Inferior parietal cortex (tissue), 1 donor: Measurements from ENCODE around the gene ASTN2.

Experiments
- DNase-seq: peaks from one replicate; pipeline ENCODE4 v3.0.0-alpha.2; 2016; ENCODE audit errors: extremely low spot score

Gene ASTN2

GRCh38 chr9:117114768-117115167, 300.1 kb downstream of the ASTN2 start:
- DNase-seq = no peak

DNA sequence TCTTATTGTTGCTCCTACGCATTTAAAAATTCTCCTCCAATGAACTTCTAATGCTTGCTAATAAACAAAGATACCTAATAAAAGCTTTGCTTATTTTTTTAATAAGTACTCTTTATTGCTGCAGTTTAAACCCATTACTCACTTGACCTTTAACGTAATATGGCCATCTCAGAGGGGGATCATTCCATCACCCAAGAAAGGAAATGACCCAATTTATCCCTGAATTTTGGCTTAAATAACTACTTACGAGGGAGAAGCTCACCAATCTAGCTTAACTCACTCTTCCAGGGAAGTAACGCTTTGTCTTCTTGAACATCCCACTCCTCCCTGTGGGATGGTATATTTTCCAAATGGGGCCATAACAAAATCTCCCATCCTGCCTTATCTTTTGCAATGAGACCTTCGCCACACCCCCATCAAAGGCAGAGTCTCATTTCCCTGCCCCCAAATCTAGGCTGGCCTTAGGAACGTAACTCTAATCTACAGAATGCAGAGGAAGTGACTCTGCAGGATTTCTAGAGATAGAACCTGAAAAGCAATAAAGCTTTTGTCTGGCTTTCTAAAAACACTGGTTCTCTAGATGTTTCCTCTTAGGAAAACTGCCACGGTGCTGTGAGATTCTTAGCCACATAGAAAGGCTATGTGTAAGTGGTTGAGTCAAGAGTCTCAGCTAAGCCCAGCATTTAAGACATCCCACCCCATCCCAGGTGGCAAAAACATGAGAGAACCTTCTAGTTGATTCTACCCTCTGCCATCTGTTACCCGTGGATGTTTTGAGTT, 310.0 kb downstream of the ASTN2 start:
- DNase-seq = no peak

GRCh38 chr9:117104206-117104605, 310.7 kb downstream of the ASTN2 start:
- DNase-seq = no peak

DNA sequence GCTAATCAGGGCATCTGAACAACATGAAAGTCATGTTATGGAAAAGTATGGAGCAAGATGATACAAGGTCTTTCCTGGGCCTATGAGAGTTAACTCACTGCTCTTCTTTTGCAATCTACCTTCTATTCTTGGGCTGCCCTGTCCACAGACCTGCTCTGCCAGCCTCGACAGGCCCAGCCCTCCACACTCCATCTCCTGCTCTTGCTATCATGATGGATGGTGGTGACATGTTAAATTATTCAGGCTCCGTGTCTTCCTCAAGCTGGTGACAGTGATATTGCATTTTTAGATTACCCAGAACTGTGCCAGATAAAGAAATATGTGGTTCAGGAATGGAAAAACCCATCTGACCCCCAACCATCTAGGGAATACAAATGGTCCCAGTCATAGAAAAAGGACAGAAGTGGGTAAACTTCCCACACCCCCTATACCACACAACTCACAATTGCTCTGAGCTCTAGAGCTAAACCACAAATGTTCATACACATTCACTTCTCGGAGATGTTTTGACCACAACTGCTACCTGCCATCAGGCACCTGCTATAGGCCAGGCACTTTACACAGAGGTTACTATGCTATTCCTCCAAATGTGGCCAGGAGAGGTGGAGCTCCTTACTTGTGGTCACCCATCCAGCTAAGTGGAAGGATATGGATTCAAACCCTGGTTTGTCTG, 311.3 kb downstream of the ASTN2 start:
- DNase-seq = no peak

- DNase-seq = no peak
These were observed 313.8 kb downstream of the ASTN2 start for GRCh38 chr9:117101008-117101407.

- no peak for DNase-seq
These were observed 316.5 kb downstream of the ASTN2 start for GRCh38 chr9:117098331-117098730.

DNA sequence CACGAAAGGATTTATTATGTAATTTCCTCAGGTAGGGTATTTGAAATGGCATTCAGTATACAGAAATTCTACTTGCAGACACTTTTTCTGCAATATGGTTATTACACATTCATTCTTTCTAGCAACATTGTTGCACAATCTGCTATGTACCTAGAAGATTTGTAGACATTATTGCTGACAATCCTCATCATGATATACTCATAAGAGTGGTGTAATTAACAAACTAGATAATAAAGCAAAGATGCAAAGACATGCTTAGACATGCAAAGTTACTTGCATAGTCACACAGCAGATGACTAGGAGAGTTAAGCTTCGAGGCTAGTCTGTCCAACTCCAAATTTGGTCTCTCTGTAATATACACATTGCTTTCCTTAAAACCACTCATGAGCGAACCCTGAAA, 317.1 kb downstream of the ASTN2 start:
- no peak for DNase-seq

GRCh38 chr9:117096138-117096537, 318.7 kb downstream of the ASTN2 start:
- DNase-seq = no peak

- no peak for DNase-seq
These were observed 319.8 kb downstream of the ASTN2 start for GRCh38 chr9:117095081-117095480.

DNA sequence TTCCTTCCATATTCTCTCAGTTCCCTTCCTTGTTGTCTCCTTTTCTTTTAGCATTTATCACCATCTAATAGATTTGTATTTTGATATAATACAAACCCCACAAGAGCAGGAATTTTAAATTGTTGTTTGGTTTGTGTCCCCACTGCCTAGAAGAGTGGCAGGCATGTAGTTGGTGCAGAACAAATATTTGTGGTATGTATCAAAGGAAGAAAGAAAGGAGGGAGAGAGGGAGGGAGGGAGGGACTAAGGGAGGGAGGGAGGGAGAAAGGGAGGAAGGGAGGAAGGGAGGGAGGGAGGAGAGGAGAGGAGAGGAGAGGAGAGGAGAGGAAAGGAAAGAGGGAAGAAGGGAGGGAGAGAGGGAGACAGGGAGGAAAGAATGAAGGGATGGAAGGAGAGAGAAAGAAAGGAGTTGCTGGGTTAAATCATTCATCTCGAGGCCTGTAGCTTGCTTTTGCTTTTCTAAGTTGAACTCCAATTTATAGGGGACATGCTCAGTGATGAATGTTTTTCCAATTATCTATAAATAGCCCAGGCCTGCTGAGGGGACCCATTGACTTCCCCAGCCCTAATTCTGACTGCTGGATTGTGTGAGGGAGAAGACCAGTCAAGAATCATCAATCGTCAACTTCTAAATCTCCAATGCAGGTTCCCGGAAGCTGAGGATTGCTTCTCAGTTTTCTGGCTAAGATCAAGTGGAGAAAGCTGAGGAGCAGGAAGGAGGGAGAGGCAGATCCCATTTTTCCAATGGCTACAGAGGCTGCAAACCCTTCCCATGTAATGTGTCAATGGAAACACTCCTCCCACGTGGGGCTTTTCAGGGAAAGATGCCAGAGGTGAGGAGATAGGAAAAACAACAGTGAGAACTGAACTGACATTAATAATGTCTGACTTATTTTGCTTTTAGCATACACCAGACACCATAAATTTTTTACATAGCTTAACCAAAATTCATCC, 320.7 kb downstream of the ASTN2 start:
- no peak for DNase-seq

- DNase-seq = no peak
These were observed 322.3 kb downstream of the ASTN2 start for GRCh38 chr9:117092582-117092981.

GRCh38 chr9:117091529-117091928, 323.3 kb downstream of the ASTN2 start:
- DNase-seq = no peak

- no peak for DNase-seq
These were observed 326.1 kb downstream of the ASTN2 start for GRCh38 chr9:117088786-117089185.

GRCh38 chr9:117088140-117088539, 326.7 kb downstream of the ASTN2 start:
- no peak for DNase-seq

- DNase-seq = no peak
These were observed 330.6 kb downstream of the ASTN2 start for GRCh38 chr9:117084221-117084620.

- no peak for DNase-seq
These were observed 331.3 kb downstream of the ASTN2 start for GRCh38 chr9:117083559-117083958.

- DNase-seq = no peak
These were observed 333.1 kb downstream of the ASTN2 start for GRCh38 chr9:117081641-117082317.

- DNase-seq = no peak
These were observed 334.0 kb downstream of the ASTN2 start for GRCh38 chr9:117080765-117081390.

- DNase-seq = no peak
These were observed 338.1 kb downstream of the ASTN2 start for GRCh38 chr9:117076571-117077290.

DNA sequence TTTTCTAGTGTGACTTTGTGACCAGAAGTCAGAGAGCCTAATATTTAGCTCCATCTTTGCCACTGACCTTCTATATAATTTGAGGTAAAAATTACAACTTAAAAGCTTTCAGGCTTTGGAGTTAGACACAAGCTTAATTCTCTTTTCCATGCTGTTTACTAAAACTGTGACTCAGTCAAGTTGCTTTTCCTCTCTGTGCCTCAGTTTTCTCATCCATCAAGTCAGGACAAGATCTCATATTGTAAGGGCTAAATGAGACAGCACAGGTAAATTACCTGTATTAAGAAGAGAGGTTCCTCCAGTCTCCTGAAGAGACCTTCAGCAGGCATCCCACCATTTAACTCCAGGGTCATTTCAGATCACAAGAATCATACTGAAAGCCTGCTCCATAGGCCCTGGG, 339.2 kb downstream of the ASTN2 start:
- DNase-seq = no peak
